ENCODE results near the gene CELA3B. TPM values are rescaled to one million over a fixed set of nuclear protein-coding genes. Genes with fewer than 3 reads are reported as not detected.
"Not testable (repeated sequence)": the region's sequence is repeated elsewhere in the genome, so short reads cannot be mapped to it uniquely, and the experiment has no call there.

CELA3B gene
- total and polyA plus RNA-seq, 2 of the 8 experiments (the other 6 are each of a cell fraction or from before 2014, with no cell fraction given), result not detected

GRCh38 chr1:21998624-21999294 is 21.9 kb downstream of the CELA3B start:
- H4K5ac ChIP-seq (ENCODE audit: insufficient read length, low read depth, low read length); H2BK120ac ChIP-seq (replicated peaks; ENCODE audit: low read depth, low read length); H3K23ac ChIP-seq (ENCODE audit: insufficient read length); H3K9me3 ChIP-seq (ENCODE audit: insufficient read depth in 2 of 2, low read depth in 1 of 2, low read length in 1 of 2); H4K8ac ChIP-seq (ENCODE audit: extremely low read depth, insufficient read depth, low read length); H3K79me2 ChIP-seq (ENCODE audit: control insufficient read depth in 1 of 2, insufficient read depth in 2 of 2, low read length in 2 of 2); H2AK5ac ChIP-seq (ENCODE audit: low read depth, low read length); H4K91ac ChIP-seq (replicated peaks; ENCODE audit: insufficient read length, low read length); DNase-seq (ENCODE audit: low read depth in 1 of 2, low spot score in 2 of 2); H2BK20ac ChIP-seq (ENCODE audit: low read length); H2AFZ ChIP-seq (ENCODE audit: low read length); H3K36me3 ChIP-seq (ENCODE audit: control insufficient read depth in 2 of 4, insufficient read depth in 4 of 4, low read length in 3 of 4); H3K56ac ChIP-seq (replicated peaks; ENCODE audit: insufficient read length, low read depth, low read length); H3K18ac ChIP-seq (ENCODE audit: extremely low read depth, low read length); H3K27me3 ChIP-seq (replicated peaks in 1 of 4; ENCODE audit: control insufficient read depth in 3 of 4, extremely low read depth in 1 of 4, insufficient read depth in 3 of 4, low read length in 3 of 4); H3K14ac ChIP-seq (ENCODE audit: insufficient read length); FAIRE-seq; H3K4me3 ChIP-seq (ENCODE audit: extremely low read depth in 1 of 4, insufficient read depth in 2 of 4, low read depth in 3 of 4, low read length in 4 of 4); H3K23me2 ChIP-seq (ENCODE audit: low read depth, low read length); H4K20me1 ChIP-seq (replicated peaks in 1 of 2; ENCODE audit: control insufficient read depth in 1 of 2, insufficient read depth in 2 of 2, low read length in 2 of 2); H3K4me1 ChIP-seq (replicated peaks in 1 of 4; ENCODE audit: control insufficient read depth in 3 of 4, insufficient read depth in 4 of 4, low read length in 3 of 4); H3K79me1 ChIP-seq (ENCODE audit: low read depth, low read length); H3K27ac ChIP-seq (ENCODE audit: low read depth, low read length); H3K4ac ChIP-seq (replicated peaks; ENCODE audit: insufficient read length, low read depth, low read length); H2BK5ac ChIP-seq (ENCODE audit: low read depth, low read length); H3K9ac ChIP-seq (replicated peaks in 1 of 4; ENCODE audit: extremely low read depth in 1 of 4, low read depth in 3 of 4, low read length in 3 of 4); H2BK15ac ChIP-seq (ENCODE audit: low read length); H3K4me2 ChIP-seq (ENCODE audit: insufficient read depth in 1 of 2, low read depth in 2 of 2, low read length in 2 of 2); POLR2A ChIA-PET (ENCODE audit: partially characterized antibody); H2BK12ac ChIP-seq (ENCODE audit: low read depth, low read length): not testable (repeated sequence)
- CTCF ChIA-PET (ENCODE audit: partially characterized antibody), result interaction anchor here (0.5 kb wide), 1 partner anchor 1383 kb away, joined by 5 read pairs; no protein-coding TSS in a partner anchor
- WGBS, 2 experiments (ENCODE audit: extremely low coverage in 1 of 2, insufficient coverage in 1 of 2, insufficient read length in 1 of 2, insufficient replicate concordance in 2 of 2, low coverage in 1 of 2, low lambda C conversion rate in 2 of 2, missing lambda C conversion rate in 1 of 2), result 74% methylated on average over 5 of the region's 15 CpGs; no CpG with 5 or more reads in 1 of the 2 experiments

GRCh38 chr1:21999645-22000044 is 22.8 kb downstream of the CELA3B start:
- 68% methylated on average over 4 of the region's 7 CpGs; no CpG with 5 or more reads in 1 of the 2 experiments for WGBS, 2 experiments (ENCODE audit: extremely low coverage in 1 of 2, insufficient coverage in 1 of 2, insufficient read length in 1 of 2, insufficient replicate concordance in 2 of 2, low coverage in 1 of 2, low lambda C conversion rate in 2 of 2, missing lambda C conversion rate in 1 of 2)
- H3K14ac ChIP-seq (ENCODE audit: insufficient read length); FAIRE-seq; H2AK5ac ChIP-seq (ENCODE audit: low read depth, low read length); H4K8ac ChIP-seq (ENCODE audit: extremely low read depth, insufficient read depth, low read length); H3K9ac ChIP-seq (replicated peaks in 1 of 4; ENCODE audit: extremely low read depth in 1 of 4, low read depth in 3 of 4, low read length in 3 of 4); H3K4me2 ChIP-seq (ENCODE audit: insufficient read depth in 1 of 2, low read depth in 2 of 2, low read length in 2 of 2); H3K4me3 ChIP-seq (ENCODE audit: extremely low read depth in 1 of 4, insufficient read depth in 2 of 4, low read depth in 3 of 4, low read length in 4 of 4); H2BK120ac ChIP-seq (replicated peaks; ENCODE audit: low read depth, low read length); H3K18ac ChIP-seq (ENCODE audit: extremely low read depth, low read length); H4K5ac ChIP-seq (ENCODE audit: insufficient read length, low read depth, low read length); H3K27ac ChIP-seq (ENCODE audit: low read depth, low read length); H2BK15ac ChIP-seq (ENCODE audit: low read length); H3K27me3 ChIP-seq (replicated peaks in 1 of 4; ENCODE audit: control insufficient read depth in 3 of 4, extremely low read depth in 1 of 4, insufficient read depth in 3 of 4, low read length in 3 of 4); DNase-seq (ENCODE audit: low read depth in 1 of 2, low spot score in 2 of 2); H2BK5ac ChIP-seq (ENCODE audit: low read depth, low read length); H3K4me1 ChIP-seq (replicated peaks in 1 of 4; ENCODE audit: control insufficient read depth in 3 of 4, insufficient read depth in 4 of 4, low read length in 3 of 4); H4K91ac ChIP-seq (replicated peaks; ENCODE audit: insufficient read length, low read length); H3K36me3 ChIP-seq (ENCODE audit: control insufficient read depth in 2 of 4, insufficient read depth in 4 of 4, low read length in 3 of 4); POLR2A ChIA-PET (ENCODE audit: partially characterized antibody); H2AFZ ChIP-seq (ENCODE audit: low read length); H3K23ac ChIP-seq (ENCODE audit: insufficient read length); CTCF ChIA-PET (ENCODE audit: partially characterized antibody); H3K79me1 ChIP-seq (ENCODE audit: low read depth, low read length); H3K4ac ChIP-seq (replicated peaks; ENCODE audit: insufficient read length, low read depth, low read length); H3K23me2 ChIP-seq (ENCODE audit: low read depth, low read length); H4K20me1 ChIP-seq (replicated peaks in 1 of 2; ENCODE audit: control insufficient read depth in 1 of 2, insufficient read depth in 2 of 2, low read length in 2 of 2); H2BK20ac ChIP-seq (ENCODE audit: low read length); H3K56ac ChIP-seq (replicated peaks; ENCODE audit: insufficient read length, low read depth, low read length); H3K79me2 ChIP-seq (ENCODE audit: control insufficient read depth in 1 of 2, insufficient read depth in 2 of 2, low read length in 2 of 2); H2BK12ac ChIP-seq (ENCODE audit: low read depth, low read length); H3K9me3 ChIP-seq (ENCODE audit: insufficient read depth in 2 of 2, low read depth in 1 of 2, low read length in 1 of 2): not testable (repeated sequence)

Measured in H1 (cell line).